Pons (tissue), 1 donor: ENCODE measurements around the gene RHOA.

Source experiments
- DNase-seq: peaks from one replicate; pipeline ENCODE4 v3.0.0-alpha.2; 2016; ENCODE audit warnings: low spot score

Gene RHOA

DNA sequence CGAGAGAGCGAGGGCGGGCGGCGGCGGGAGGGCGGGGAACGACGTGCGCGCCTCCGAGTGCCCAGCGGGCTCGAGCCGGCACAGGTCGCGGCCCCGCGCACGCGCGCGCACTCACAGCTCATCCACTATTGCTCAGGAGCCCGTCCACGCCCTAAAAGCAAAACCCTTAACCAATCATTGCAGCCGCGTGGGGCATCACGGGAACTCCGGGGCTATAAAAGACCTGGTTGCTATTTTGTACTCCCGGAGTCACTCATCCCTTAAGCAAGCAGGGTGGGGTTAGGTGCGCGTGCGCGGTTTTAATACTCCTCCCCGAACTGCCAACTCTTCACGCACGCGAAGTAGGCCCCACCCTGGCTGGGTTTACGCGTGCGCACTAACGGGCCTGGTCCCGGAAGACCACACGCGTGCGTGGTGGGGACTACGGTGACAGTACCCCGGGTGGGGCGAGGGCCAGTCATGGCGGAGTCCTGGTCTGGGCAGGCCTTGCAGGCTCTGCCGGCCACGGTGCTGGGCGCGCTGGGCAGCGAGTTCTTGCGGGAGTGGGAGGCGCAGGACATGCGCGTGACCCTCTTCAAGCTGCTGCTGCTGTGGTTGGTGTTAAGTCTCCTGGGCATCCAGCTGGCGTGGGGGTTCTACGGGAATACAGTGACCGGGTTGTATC is at the start of gene RHOA, which contains the start of gene TCTA:
TSS of gene RHOA (minus strand) at position 9 of the 664 bp plus-strand sequence. CDS start 36,387 bp downstream, outside the sequence.
TSS of gene TCTA (plus strand) at position 456 of the 664 bp plus-strand sequence. CDS start at position 460, 4 bp downstream.
- peak; percentile 100 for DNase-seq

DNA sequence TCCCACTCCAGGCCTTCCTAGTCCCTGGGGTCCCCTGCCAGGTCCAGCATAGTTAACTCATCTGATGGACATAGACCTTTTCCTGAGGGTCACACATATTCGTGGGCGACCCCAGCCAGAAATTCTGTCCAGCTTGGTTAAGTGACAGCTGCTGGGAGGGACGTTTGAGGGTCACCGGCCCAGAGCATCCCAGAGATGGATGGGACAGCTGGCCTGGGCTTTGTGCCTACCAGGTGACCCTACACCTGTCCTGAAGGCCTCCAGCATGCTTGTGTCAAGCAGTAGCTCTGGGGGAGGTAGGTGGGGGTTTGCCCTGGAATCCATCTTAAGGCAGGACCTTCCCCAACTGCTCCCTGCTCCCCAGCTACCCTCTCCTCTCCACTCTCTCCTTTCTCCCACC is 49.2 kb upstream of the RHOA start:
- DNase-seq: no peak

DNA sequence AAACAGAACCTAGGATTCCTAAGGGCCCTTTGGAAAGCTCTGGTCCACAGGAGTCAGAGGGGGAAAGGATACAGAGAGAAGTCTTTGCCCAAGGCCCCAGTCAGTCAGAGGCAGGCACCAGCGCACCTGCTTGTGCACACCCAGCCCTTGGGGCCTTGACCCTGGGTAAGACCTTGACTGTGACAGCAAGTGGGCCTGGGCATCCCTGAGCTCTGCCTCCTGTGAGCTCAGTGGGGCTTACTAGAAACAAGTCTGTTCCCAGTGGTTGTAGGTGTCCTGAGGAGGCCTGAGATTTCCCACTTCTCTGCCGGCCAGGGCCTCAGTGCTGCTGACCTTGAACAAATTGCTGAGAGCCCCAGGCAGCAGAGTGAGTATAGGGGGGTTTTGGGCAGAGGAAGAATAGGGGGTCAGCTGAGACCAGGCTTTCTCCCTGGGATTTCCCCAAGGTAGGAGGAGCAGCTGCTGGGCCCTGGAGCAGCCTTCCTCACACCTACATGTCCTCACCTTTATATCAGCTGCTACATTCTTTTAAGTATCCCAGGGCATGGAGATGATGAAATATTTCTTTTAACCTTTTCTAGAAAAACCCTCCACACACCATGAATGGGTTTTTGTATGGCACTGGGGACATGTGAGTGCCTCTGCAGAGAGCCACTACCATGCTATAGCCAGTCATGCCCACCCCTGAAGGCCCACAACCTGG is 48.6 kb upstream of the RHOA start:
- DNase-seq: no peak

DNA sequence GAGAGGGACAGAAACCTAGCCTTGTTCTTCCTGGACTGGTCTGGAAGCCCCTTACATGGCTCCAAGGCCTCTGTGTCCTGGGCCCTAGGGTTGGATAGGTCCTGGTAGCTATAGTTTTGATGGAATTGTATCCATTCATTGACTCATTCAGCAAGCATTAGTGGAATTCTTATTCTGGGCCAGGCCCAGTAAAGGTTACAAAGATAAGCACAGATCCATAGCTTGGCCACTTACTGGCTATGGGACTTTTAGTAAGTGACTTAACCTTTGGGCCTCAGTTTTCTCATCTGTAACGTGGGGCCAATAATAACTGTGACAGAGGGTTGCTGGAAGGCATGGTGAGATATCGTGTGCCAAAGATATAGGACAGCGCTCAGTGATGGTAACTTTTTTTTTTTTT is 44.7 kb upstream of the RHOA start:
- no peak for DNase-seq

DNA sequence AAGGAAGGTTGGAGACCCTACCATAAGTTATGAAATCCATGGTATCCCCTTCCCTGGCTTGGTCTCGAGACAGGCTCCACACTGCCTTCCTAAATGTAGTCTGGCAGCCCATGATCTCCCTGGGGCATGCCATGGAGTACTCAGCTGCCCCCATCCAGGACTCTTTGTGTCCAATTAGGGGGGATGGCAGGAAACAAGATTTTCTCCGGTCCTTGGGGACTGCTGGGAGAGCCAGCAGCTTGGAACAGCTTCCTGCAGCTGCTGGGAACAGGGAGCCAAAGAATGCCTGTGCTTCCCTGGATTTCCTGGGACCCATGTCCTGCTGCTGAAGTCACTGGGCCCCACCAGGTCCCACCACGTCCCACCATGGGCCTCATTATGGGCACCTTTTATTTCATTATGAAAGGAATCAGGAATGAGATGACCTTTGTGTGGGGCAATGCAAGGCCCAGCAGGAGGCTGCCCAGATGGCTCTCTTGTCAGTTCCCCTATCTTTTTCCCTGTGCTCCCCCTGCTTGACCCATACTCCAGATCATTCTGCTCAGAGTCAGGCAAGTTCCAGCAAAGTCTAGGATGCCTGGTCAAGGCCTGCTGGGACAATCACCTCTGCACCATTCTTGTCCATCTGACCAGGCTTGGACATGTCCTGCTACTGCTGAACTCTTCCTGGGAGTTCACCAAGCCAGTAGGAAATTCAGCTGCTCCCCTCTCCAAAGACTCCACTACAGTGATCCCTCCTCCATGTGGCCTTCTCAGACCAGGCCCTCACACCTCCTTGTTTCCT is 43.3 kb upstream of the RHOA start:
- DNase-seq: no peak

DNA sequence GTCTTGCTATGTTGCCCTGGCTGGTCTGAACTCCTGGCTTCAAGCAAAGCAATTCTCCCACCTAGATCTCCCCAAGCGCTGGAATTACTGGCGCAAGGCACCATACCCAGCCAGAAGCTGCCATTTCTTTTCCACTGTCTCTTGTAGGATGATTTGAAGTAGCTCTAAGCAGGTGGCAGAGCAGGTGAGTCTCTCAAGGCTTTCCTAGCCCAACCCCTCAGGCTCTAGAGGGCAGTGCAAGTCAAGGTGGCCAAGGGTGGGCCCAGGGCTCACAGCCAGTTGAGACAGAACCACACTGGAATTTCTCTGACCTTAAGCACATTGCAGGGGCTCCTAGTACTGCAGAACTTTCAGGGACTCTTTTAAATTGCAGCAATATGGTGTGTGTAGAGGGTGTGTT is 42.7 kb upstream of the RHOA start:
- no peak for DNase-seq

DNA sequence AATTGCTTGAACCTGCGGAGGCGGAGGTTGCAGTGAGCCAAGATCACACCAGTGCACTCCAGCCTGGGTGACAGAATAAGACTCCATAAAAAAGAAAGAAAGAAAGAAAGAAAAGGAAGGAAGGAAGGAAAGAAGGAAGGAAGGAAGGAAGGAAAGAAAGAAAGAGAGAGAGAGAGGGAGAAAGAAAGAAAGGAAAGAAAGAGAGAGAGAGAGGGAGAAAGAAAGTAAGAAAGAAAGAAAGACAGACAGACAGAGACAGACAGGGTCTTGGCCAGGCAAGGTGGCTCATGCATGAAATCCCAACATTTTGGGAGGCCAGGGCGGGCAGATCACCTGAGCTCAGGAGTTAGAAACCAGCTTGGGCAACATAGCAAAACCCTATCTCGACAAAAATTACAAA is 41.8 kb upstream of the RHOA start:
- no peak for DNase-seq

DNA sequence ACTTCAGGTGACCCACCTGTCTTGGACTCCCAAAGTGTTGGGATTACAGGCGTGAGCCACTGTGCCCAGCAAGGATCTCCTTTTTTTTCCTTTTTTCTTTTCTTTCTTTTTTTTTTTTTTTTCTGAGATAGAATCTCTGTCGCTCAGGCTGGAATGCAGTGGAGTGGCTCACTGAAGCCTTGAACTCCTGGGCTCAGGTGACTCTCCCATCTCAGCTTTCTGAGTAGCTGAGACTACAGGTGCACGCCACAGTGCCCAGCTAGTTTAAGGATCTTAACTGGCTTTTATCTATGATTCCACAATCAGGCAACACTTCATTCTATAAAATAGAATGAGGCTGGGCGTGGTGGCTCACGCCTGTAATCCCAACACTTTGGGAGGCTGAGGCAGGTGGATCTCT is 33.6 kb upstream of the RHOA start:
- no peak for DNase-seq

DNA sequence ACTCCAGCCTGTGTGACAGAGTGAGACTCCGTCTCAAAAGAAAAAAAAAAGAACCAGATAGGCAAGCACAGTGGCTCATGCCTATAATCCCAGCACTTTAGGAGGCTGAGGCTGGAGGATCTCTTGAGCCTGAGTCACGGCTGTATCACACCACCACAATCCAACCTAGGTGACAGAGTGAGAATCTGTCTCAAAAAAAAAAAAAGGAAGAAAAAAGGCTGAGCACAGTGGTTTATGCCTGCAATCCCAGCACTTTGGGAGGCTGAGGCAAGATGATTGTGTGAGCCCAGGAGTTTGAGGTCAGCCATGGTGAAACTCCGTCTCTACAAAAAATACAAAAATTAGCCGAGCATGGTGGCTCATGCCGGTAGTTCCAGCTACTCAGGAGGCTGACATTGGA is 23.0 kb upstream of the RHOA start:
- DNase-seq: no peak

DNA sequence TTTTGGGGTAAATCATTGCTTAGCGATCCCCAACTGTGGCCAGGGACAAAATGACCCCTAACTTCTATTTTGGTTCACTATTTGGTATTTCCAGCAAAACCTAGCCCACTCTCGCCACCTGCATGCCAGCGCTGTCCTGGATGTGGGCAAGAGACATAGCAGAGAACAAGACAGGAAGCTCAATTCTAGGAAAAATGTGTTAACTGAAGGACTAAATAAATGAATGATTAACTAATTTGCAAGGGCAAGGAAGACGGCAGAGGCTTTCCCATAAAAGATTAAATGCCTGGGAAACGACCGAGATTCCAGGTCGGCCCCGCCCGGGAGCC is 16.9 kb upstream of the RHOA start:
- DNase-seq: no peak

DNA sequence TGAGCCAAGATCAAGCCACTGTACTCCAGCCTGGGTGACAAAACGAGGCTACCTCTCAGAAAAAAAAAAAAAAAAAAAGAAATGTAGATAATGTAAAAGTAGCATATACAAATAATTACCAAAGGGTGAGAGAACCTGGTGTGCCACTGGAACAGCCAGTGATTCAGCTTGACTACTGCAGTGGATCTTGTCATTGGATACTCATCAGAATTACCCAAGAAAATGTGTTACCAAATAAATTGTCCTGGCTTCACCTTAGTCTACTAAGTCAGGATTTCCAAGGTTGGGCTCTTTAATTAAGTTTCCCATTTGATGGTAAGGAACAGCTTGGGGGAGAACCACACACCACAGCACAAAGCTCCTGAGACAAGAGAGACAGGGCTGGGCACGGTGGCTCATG is 15.8 kb upstream of the RHOA start:
- DNase-seq: no peak

DNA sequence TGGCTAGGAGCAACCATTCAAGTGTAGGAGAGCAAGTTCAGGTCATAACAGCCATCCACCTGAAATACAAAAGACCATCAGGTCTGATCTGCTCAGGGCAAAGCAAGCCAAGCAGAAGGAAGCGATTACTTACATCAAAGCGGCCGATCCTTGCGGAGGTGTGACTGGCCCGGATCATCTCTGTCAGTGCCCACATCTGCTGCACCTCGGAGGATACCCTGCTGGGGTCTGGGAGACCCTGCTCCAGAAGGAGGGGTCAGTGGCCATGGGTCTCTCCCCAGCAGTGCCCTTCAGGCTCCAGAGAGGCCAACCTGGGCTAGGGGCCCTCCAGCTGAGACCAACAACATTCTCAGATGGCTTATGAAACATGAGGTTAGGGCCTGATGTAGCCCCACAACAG is 13.0 kb upstream of the RHOA start:
- DNase-seq: no peak

DNA sequence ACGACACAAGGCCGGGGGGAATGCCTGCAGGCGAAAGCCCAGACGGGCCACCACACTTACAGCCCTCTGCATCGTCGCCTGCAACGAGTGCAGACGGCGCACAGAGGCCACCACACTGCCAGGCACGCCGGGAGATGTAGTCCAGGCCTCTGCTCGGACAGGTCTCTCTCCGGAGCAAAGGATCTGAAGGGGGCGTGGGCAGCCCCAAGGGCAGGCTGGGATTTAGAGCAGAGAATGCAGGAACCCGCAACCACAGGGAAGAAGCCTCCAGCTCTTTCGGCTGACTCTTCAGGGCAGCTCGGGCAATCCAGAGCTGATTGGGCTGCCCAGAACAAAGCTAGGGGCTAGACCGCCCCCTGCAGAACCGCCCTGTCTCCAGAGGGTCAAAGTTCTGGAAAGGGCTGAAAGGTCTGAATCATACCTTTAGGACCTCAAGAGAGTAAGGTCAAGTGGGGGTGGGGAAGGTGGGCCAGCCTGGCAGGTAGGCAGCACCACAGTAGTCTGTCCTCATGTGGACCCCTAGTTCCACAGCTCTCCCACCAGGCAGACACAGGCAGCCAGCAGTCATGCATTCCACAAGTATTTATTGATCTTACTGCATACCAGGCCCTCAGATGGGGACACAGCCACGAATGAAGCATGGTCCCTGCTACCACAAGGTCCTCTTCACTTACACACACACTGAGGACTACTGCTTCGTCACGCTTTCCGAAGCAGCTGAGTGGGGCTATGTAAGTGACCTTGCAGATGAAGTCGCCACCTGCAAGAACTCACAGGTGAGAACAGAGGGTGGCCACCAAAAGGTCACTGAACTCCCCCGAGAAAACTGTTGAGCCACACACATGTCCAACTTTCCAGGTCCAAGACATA is 10.8 kb upstream of the RHOA start, which contains the start of gene AMT:
TSS of gene AMT (minus strand) at position 95 of the 870 bp plus-strand sequence. CDS start at position 72, 23 bp downstream.
- no peak for DNase-seq

DNA sequence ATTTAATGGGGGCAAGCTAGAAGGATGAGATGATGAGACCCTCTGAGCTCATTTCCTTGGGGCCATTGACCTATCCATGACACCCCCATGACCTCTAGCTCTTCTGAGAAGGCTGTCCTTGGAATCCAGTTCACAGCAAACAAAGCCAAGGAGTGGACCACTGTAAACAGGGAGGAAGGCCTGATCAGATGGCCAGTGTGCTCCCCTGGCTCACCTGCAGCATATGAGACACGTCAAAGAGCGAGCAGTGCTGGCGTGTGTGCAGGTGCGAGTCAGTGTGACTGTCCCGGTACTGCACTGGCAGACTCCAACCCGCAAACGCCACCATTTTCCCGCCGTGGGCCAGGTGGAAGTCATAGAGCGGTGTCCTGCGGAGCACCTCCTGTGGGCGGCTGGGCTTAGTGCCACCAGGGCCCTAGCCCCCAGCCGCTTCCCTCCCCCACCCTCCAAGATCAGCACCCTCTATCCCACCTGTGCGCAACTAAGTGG is 10.2 kb upstream of the RHOA start:
- DNase-seq: no peak

DNA sequence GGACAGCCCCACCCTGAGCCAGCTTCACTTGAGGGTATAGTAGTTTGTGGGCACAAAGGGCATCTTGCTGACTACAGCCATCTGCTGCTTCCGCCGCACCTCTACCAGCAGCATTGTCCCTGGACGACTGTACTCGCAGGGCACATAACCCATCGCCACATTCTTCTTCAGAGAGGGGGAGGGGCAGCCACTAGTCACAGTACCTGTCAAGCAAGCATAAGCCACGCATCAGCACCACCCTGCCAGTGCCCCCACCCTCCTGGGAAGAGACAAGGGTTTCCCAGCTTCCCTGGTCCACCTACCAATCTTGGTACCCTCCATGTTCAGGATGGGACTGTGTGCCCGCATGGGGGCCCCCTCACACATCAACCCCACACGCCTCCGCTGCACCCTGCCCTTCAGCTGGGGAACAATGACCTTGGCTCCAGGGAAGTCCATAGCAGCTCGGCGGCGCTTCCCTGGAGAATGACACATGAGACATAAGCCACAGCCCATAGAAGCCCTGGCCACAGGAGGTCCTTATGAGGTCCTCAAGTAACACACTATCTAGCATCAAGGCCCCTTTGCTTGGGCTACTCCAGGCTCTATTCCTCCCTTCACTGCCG is 5.8 kb upstream of the RHOA start:
- no peak for DNase-seq

DNA sequence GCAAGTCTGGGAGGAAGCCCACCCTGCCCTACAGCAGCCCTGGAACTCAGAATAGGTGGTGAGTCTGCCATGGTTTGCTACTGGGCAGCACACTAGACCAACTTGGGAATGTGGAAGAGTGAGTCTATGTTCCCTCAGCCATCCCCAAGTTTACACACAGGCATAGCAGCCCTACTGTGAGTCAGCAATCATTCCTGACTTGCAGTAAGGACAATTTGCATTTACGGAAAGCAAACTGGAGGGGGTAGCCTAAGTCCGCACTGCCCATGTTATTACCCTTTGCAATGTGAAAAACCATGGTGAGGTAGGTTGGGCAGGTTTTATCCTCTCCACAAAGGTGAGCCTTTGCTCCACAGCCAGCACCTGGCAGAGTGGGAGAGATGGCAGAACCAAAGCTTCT is 5.1 kb upstream of the RHOA start:
- no peak for DNase-seq

DNA sequence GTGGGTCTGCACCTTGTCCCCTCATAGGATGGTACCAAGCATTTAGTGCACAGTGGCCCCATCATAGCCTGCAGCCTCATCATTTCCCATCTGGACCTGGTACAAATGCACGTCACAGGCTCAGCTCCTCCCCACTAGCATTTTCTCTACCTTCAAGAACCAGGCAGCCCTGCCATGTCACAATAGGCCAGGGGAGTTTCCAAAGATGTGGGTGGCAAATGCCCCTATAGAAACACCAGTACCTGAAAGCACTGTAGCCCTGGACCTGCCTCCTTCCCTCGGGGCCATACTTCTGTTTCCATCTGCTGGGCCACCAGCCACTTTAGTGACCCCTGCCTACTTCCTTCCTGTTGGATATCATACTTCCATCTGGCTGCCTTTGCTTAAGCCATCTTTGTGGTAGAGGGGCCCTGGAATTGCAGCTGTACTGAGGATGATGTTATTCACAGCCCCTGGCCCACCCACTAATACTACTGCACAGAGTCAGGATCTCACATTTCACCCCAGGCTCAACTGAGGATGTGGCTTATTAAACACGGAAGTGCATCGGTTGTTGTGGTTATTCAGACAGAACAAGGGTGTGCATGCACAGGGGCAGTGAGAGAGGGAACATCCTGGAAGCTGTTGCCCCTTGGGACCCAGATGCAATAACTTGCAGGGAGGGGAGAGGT is 4.3 kb upstream of the RHOA start:
- peak; percentile 38 for DNase-seq

DNA sequence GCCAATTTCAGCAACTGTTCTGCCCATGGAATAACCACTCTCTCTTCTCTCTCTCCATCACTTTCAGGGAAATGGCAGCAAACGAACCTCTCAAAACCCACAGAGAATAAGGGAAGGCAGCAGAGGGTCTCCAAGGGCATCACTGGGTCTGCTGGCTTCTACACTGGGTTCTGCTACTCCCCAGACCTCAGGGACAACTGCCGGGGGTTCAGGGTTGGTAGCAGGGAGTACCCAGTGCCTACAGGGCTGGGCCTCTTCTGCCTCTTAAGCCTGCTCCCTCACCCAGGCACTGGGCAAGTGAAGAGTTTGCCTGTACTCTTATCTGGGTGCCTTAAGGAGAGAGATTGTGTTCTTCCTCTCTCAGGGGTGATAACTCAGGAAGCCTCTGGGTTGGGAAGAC is 3.0 kb upstream of the RHOA start:
- DNase-seq: no peak

DNA sequence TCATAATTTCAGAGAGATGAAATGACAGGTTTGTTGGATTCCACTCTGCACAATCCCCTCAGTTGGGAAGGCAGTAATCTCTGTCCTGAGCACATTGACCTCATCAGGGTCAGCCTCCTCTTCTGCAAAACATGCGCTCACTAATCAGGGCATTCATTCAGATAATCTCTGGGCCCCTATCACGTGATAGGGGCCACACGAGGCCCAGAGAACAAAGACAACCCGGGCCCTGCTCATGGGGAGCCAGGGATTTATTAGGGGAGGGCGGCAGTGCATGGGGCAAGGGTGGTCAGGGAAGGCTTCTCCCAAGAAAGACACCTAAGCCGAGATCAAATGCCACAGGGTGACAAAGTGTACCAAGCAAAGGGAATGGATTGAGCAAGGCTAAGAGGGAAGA is 1.6 kb upstream of the RHOA start:
- DNase-seq: no peak

DNA sequence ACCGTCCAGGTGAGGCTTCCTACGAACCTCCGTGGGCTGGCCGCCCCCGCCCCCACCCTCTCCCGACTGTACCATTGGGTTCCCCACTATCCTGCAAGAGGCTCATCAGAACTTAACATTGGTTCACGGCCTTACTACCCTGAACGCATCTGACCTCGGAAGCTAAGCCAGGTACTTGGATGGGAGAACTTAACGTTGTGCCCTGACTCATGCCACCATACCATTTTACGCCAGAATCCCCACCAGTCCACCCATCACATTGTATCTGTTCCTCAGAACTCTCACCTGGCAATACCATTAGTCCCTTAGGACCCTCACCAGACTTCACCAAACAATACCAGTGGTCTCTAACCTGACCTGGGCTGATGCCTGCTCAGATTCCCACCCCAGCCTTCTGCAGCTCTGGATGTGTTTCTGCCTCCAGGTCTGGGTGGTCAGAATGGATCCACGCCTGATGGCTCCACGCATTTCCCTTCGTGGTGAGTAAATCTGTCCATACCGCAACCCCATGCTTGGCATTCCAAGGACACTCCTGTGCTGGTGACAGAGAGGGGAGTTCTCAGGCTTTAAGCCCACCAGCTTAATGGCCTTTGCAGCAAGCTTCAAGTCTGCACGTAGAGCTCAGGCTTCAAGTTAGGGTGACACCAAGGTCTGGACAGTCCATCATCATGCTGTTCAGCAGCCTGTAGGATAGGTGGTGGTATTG is 1.0 kb upstream of the RHOA start:
- DNase-seq: peak; percentile 31
